Measurements from ENCODE around the gene KIFAP3.
"Not testable (repeated sequence)": the region's sequence is repeated elsewhere in the genome, so short reads cannot be mapped to it uniquely, and the experiment has no call there.

The KIFAP3 gene

GRCh38 chr1:170063109-170063826, 11.2 kb downstream of the KIFAP3 start:
- no peak for DNase-seq (ENCODE audit: low read depth)

- not testable (repeated sequence) for DNase-seq (ENCODE audit: low read depth)
Observed at GRCh38 chr1:170061676-170062075, 12.8 kb downstream of the KIFAP3 start.

- not testable (repeated sequence) for DNase-seq (ENCODE audit: low read depth)
Observed at GRCh38 chr1:170060015-170060520, 14.4 kb downstream of the KIFAP3 start.

GRCh38 chr1:170049176-170049800, 25.2 kb downstream of the KIFAP3 start:
- no peak for DNase-seq (ENCODE audit: low read depth)

GRCh38 chr1:170048515-170048914, 26.0 kb downstream of the KIFAP3 start:
- DNase-seq (ENCODE audit: low read depth): no peak

GRCh38 chr1:170044187-170044586, 30.3 kb downstream of the KIFAP3 start:
- DNase-seq (ENCODE audit: low read depth): no peak

- DNase-seq (ENCODE audit: low read depth): no peak
Observed at GRCh38 chr1:170041423-170042192, 32.9 kb downstream of the KIFAP3 start.

GRCh38 chr1:170032531-170033280, 41.8 kb downstream of the KIFAP3 start:
- DNase-seq (ENCODE audit: low read depth): no peak

GRCh38 chr1:170030212-170030611, 44.3 kb downstream of the KIFAP3 start:
- no peak for DNase-seq (ENCODE audit: low read depth)

- no peak for DNase-seq (ENCODE audit: low read depth)
Observed at GRCh38 chr1:170027760-170028159, 46.7 kb downstream of the KIFAP3 start.

- no peak for DNase-seq (ENCODE audit: low read depth)
Observed at GRCh38 chr1:170020859-170021258, 53.6 kb downstream of the KIFAP3 start.

- DNase-seq (ENCODE audit: low read depth): no peak
Observed at GRCh38 chr1:170017478-170017877, 57.0 kb downstream of the KIFAP3 start.

- no peak for DNase-seq (ENCODE audit: low read depth)
Observed at GRCh38 chr1:170012920-170013319, 61.6 kb downstream of the KIFAP3 start.

- DNase-seq (ENCODE audit: low read depth): no peak
Observed at GRCh38 chr1:170010443-170010842, 64.1 kb downstream of the KIFAP3 start.

GRCh38 chr1:170009551-170009950, 64.9 kb downstream of the KIFAP3 start:
- no peak for DNase-seq (ENCODE audit: low read depth)

GRCh38 chr1:170008745-170009144, 65.8 kb downstream of the KIFAP3 start:
- not testable (repeated sequence) for DNase-seq (ENCODE audit: low read depth)

GRCh38 chr1:170003270-170003835, 71.1 kb downstream of the KIFAP3 start:
- not testable (repeated sequence) for DNase-seq (ENCODE audit: low read depth)

- DNase-seq (ENCODE audit: low read depth): no peak
Observed at GRCh38 chr1:170001266-170001665, 73.2 kb downstream of the KIFAP3 start.

- DNase-seq (ENCODE audit: low read depth): no peak
Observed at GRCh38 chr1:169999761-170000160, 74.7 kb downstream of the KIFAP3 start.

- DNase-seq (ENCODE audit: low read depth): no peak
Observed at GRCh38 chr1:169999331-169999741, 75.2 kb downstream of the KIFAP3 start.

- DNase-seq (ENCODE audit: low read depth): no peak
Observed at GRCh38 chr1:169995993-169996392, 78.5 kb downstream of the KIFAP3 start.

GRCh38 chr1:169989246-169989645, 85.2 kb downstream of the KIFAP3 start:
- DNase-seq (ENCODE audit: low read depth): no peak
